HG03280 (cell line): ENCODE data around the gene LDLRAD4.

Experiments used
- ATAC-seq: cut with Tn5 transposase; IDR thresholded peaks from one replicate; pipeline ENCODE4 v1.9.1; 2021; ENCODE audit warnings: mild to moderate bottlenecking, moderate library complexity; ENCODE audit not compliant: unreplicated experiment

LDLRAD4 gene

DNA sequence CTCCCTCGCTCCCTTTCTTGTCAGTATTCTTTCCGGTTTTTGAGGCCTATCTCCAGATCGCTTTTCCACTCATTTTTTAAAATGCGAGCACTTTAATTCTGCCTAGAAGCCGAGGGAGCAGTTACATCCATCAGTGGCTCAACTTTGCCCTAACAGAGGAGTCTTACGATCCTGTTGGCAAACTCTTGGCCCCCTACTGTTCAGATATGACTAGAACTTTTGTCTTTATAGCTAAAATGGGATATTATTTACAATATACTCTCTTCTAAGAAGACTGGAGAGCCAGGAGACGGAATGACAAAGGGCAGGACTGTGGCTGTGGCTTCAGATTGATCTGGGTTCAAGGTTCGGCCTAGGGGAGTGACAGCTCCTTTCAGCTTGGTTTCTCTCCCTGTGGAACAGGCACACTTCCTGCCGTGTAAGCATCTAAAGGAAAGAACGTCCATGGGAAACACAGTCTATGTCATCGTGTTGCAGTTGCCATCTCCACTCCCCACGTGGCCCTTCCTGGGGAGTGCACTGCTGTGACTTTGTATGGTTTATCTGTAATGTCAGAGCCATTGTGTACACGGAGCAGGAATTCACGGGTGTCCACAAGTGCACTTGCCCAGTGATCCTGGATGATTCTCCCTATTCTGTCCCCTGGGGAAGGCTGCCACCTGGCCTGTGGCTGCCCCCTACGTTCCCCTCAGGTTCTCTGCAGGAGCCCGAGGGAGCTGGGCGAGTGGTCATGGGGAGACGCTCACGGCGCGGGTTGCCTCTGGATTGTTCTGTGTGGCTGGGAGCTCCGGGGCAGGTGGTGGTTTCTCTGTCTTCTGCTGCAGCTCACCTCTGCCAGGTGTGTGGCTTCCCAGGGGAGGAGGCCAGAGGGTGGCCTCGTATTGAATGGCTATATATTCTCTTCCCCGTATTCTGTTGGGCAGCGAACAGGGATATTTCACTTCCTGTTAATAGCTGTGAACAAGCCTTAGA lies 222.0 kb downstream of the LDLRAD4 start:
- ATAC-seq: no peak

DNA sequence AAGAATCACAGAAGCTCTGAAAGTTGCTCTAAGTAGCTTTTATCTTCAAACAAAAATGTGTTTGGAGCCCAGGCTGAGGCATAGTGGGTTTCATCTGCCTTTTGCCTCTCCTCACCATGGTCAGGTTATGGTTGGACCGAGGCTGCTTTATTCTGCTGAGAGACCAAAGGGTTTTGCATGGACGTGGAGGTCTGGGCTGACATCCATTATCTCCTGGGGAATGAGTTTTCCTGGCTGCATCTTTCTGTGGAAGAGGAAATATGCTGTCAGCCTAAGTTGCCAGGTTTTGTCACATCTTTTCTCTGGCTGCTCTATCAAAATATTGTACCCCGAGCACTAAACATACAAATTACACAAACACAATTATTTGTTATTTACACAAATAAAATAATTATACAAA lies 223.2 kb downstream of the LDLRAD4 start:
- no peak for ATAC-seq

GRCh38 chr18:13442451-13442850 lies 223.9 kb downstream of the LDLRAD4 start:
- no peak for ATAC-seq

- ATAC-seq: no peak
These were observed 225.0 kb downstream of the LDLRAD4 start for GRCh38 chr18:13443552-13443951.

- no peak for ATAC-seq
These were observed 226.1 kb downstream of the LDLRAD4 start for GRCh38 chr18:13444430-13445240.

DNA sequence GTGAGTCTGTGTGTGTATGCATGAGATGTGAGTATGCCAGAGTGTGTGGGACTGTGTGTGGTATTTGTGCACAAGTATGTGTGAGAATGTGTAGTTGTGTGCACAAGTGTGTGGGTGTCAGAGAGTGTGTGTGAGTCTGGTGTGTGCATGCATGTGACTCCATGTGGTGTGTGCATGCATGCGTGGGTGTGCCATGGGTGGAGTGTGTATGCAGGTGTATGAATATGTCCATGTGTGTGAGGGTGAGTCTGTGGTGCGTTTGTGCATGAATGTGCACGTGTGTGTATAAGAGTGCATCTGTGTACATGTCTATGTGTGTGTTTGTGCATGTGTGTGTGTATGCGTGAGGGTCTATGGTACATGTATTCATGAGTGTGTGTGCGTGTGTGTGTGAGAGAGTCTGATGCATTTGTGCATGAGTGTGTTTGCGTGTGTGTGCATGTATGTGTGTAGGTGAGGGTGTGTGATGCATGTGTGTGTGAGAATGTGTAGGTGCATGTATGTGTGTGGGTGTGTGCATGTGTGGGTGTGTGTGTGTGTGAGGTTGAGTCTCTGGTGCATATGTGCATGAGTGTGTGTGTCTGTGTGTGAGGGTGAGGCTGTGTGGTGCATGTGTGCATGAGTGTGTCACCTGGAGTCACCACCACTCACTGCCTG lies 226.8 kb downstream of the LDLRAD4 start:
- no peak for ATAC-seq

DNA sequence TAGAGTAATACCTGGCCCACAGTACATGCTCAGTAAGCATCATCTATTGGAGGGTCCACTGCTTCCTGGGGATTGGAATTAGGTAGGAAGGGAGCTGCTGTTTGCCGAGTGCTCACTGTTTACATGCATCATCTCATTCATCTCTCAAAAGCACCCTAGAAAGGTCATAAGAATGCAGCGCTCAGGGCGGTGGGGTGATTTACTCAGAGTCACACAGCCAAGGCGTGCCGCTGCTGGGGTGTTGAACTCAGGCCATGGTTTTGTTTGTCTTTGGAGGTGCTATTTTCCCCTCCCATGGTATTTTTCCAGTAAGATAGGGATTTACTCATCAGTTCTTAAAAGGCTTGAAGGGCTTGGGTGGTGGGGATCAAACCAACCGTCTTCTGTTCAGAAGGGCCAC lies 227.5 kb downstream of the LDLRAD4 start:
- no peak for ATAC-seq

DNA sequence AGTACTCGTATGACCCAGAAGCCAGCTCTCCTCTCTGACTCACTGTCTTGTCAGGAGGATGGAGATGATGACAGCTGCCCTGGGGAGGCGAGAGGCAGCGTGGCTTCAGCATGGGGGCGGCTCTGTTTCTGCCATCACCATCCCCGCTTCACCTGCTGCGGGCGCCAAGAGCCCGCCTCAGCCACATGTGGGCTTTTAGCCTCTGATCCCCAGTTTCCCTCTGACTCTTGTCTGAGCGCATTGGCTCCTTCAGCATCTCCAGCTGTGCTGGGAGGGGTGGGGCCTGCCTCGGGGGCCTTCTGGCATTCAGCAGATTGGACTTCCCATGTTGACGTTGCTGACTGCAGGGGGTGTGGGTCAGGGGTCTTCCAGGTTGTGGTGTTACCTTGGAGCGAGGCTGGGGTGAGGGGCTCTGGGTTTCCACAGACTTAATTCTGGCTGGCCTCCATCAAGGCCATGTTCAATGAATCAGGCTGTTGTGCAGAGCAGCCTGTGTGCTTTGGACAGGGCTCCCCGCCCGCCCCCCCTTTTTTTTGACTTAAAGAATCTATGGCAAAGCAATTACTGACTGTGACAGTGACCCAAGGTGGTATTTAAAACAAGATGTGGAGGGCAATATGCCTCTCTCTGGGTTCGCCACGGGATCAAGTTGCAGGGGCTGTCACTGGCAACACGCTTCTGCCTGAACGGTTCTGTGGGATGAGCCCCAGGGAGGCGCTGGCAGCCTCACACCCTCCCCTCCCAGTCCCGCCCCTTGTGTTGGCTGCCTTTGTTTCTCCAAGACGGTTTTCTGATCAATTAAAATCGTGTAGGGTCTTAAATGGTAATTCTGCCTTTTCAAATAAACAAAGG lies 228.3 kb downstream of the LDLRAD4 start:
- no peak for ATAC-seq

DNA sequence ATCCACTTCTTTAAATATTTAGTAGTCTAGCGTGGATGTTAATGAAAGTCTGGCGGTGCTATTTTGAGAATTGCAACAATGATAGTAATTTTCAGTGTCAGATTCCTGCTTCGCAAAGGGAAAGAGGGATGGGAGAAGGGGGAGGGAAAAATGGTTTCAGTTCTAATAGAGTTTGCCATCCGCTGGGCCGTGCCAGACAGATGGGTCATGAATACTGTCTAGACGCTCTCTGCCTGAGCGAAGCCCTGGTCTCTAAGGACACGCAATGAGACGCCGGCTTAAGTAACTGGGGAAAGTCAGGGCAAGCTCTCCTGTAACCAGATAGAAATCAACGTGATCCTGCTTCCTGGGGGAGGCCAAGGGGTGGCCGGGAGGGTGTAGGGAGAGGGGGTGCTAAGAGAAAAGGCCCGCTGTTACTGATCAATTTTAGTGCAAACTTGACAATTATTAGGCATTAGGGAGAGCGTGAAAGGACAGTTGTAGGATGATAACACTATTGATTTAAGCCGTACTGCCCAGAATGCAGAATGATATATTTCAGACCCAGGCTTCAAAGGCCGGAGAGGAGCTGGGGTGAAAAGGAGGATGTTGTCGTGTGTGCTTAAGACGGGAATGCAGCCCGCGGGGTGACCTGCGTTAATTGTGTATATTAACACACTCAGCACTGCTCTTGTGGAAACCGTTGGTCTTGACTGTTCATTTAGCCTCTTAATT lies 229.2 kb downstream of the LDLRAD4 start:
- no peak for ATAC-seq

GRCh38 chr18:13448335-13448795 lies 229.8 kb downstream of the LDLRAD4 start:
- ATAC-seq: no peak

GRCh38 chr18:13449651-13450050 lies 231.1 kb downstream of the LDLRAD4 start:
- ATAC-seq: no peak

GRCh38 chr18:13450289-13451212 lies 232.0 kb downstream of the LDLRAD4 start:
- ATAC-seq: no peak

DNA sequence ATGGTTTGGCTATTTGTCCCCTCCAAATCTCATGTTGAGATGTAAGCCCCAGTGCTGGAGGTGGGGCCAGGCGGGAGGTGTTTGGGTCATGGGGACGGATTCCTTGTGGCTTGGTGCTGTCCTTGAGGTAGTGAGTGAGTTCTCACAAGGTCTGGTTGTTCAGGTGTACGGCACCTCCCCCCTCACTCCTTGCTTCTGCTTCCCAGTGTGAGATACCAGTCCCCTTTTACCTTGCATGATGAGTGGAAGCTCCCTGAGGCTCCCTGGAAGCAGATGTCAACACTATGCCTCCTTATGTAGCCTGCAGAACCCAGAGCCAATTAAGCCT lies 232.6 kb downstream of the LDLRAD4 start:
- no peak for ATAC-seq

GRCh38 chr18:13451661-13452387 lies 233.3 kb downstream of the LDLRAD4 start:
- no peak for ATAC-seq

- ATAC-seq: no peak
These were observed 233.8 kb downstream of the LDLRAD4 start for GRCh38 chr18:13452388-13452811.

- ATAC-seq: no peak
These were observed 234.5 kb downstream of the LDLRAD4 start for GRCh38 chr18:13452871-13453680.

DNA sequence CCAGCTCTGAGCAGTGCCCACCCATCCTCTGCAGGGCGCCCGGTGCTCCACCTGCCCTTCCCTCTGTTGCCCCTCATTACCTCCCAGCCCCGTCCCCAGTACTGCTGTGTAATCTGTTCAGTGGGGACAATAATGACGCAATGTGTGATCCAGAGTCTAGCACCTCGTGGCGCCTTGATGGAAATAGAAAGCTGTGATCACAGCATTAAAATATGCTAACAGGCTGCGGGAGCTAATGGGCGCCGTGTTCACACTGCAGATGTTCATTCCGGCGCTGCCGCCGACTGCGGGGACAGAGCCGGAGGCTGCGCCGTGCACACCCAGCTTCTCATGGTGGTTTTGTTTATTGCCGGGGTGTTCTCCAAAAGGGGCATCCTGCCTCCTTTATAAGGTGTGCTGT lies 235.2 kb downstream of the LDLRAD4 start:
- ATAC-seq: no peak
